CD14-positive monocyte (primary cell): Measurements from ENCODE around the gene RALGAPB. TPM values are rescaled to one million over a fixed set of nuclear protein-coding genes. Genes with fewer than 3 reads are reported as not detected.

Source experiments
- DNase-seq, 3 donors: peaks; one replicate each; pipeline ENCODE4 v3.0.0-alpha.2; 2011 to 2022
- H2AFZ ChIP-seq: 2 replicates; pipeline ENCODE4 v1.6.0; 2012; ENCODE audit warnings: mild to moderate bottlenecking, low read depth, low read length, inconsistent platforms; ENCODE audit not compliant: insufficient read depth, poor library complexity, severe bottlenecking
- H3K27ac ChIP-seq, 2 donors: 1 replicate in 1 of 2; 2 replicates in 1 of 2; pipeline ENCODE4 v1.5.1; 2012 to 2013; ENCODE audit warnings: low read length in 2 of 2, control low read depth in 1 of 2, inconsistent platforms in 1 of 2, low read depth in 1 of 2, mild to moderate bottlenecking in 1 of 2
- H3K27me3 ChIP-seq, 2 donors: one replicate each; pipeline versions ENCODE4 v1.6.0 to v1.6.1; 2011 to 2013; ENCODE audit warnings: low read length in 2 of 2; ENCODE audit not compliant: control insufficient read depth in 2 of 2, insufficient read depth in 2 of 2
- H3K36me3 ChIP-seq, 2 donors: replicated peaks in 1 of 2; 1 replicate in 1 of 2; 2 replicates in 1 of 2; pipeline versions ENCODE4 v1.5.1 to v1.6.1; 2012 to 2013; ENCODE audit warnings: low read length in 2 of 2, control low read depth in 1 of 2, inconsistent platforms in 1 of 2, mild to moderate bottlenecking in 1 of 2; ENCODE audit not compliant: insufficient read depth in 2 of 2, control insufficient read depth in 1 of 2
- H3K4me1 ChIP-seq, 2 donors: 1 replicate in 1 of 2; 2 replicates in 1 of 2; pipeline versions ENCODE4 v1.5.1 to v1.6.1; 2012 to 2013; ENCODE audit warnings: low read length in 2 of 2, control low read depth in 1 of 2, inconsistent platforms in 1 of 2, mild to moderate bottlenecking in 1 of 2, moderate library complexity in 1 of 2; ENCODE audit not compliant: insufficient read depth in 2 of 2, control insufficient read depth in 1 of 2
- H3K4me2 ChIP-seq: replicated peaks from 2 replicates; pipeline ENCODE3; 2012; ENCODE audit warnings: low read length, moderate library complexity, mild to moderate bottlenecking; ENCODE audit not compliant: poor library complexity, severe bottlenecking; ENCODE audit errors: extremely low read depth
- H3K4me3 ChIP-seq, 3 experiments: fragments of 200-600 bp in 1 of 3; sonication (generic) in 1 of 3; replicated peaks in 1 of 3; 1 replicate in 2 of 3; 2 replicates in 1 of 3; pipeline ENCODE4 v1.5.1; 2011 to 2013; ENCODE audit warnings: low read length in 3 of 3, mild to moderate bottlenecking in 3 of 3, control low read depth in 2 of 3, low read depth in 2 of 3, inconsistent platforms in 1 of 3, moderate library complexity in 1 of 3
- H3K79me2 ChIP-seq: 2 replicates; pipeline ENCODE4 v1.6.0; 2012; ENCODE audit warnings: mild to moderate bottlenecking, control low read depth, inconsistent platforms, low read length, moderate library complexity; ENCODE audit not compliant: insufficient read depth
- H3K9ac ChIP-seq: 2 replicates; pipeline ENCODE4 v1.6.0; 2017; ENCODE audit warnings: low read length, mild to moderate bottlenecking; ENCODE audit not compliant: insufficient read depth, poor library complexity, severe bottlenecking
- H3K9me3 ChIP-seq, 2 donors: replicated peaks in 1 of 2; 1 replicate in 1 of 2; 2 replicates in 1 of 2; pipeline versions ENCODE4 v1.5.1 to v1.6.1; 2012 to 2013; ENCODE audit warnings: low read length in 2 of 2, control low read depth in 1 of 2; ENCODE audit not compliant: control insufficient read depth in 1 of 2, insufficient read depth in 1 of 2
- H4K20me1 ChIP-seq: 2 replicates; pipeline ENCODE4 v1.6.0; 2012; ENCODE audit warnings: mild to moderate bottlenecking, low read length, control low read depth, moderate library complexity; ENCODE audit not compliant: insufficient read depth
- H3K27ac Mint-ChIP-seq, 7 donors: one replicate each; pipeline ENCODE4 v1.8.0; 2020; ENCODE audit warnings: mild to moderate bottlenecking in 7 of 7, mixed read lengths in 7 of 7, moderate library complexity in 6 of 7, inconsistent platforms in 2 of 7
- H3K27me3 Mint-ChIP-seq, 3 donors: one replicate each; pipeline ENCODE4 v1.8.0; 2021 to 2022; ENCODE audit warnings: low read depth in 3 of 3, mild to moderate bottlenecking in 3 of 3, mixed read lengths in 3 of 3, moderate library complexity in 3 of 3, inconsistent platforms in 1 of 3
- H3K36me3 Mint-ChIP-seq, 2 donors: one replicate each; pipeline ENCODE4 v1.8.0; 2020; ENCODE audit warnings: mixed read lengths in 2 of 2, inconsistent platforms in 1 of 2, mild to moderate bottlenecking in 1 of 2
- H3K4me1 Mint-ChIP-seq: one replicate; pipeline ENCODE4 v1.8.0; 2020; ENCODE audit warnings: mild to moderate bottlenecking, mixed read lengths
- H3K4me3 Mint-ChIP-seq, 2 donors: one replicate each; pipeline ENCODE4 v1.8.0; 2020; ENCODE audit warnings: mild to moderate bottlenecking in 2 of 2, mixed read lengths in 2 of 2, moderate library complexity in 1 of 2
- H3K9me3 Mint-ChIP-seq, 7 donors: one replicate each; pipeline ENCODE4 v1.8.0; 2020 to 2022; ENCODE audit warnings: mixed read lengths in 7 of 7, mild to moderate bottlenecking in 6 of 7, moderate library complexity in 6 of 7, inconsistent platforms in 2 of 7
- CTCF ChIP-seq: fragments of 200-600 bp; IDR thresholded peaks from one replicate; pipeline ENCODE4 v1.8.0; 2022; ENCODE audit warnings: antibody characterized with exemption, mild to moderate bottlenecking
- WGBS: methylation state at CpG from one replicate; pipeline ENCODE4 v1.1.5; 2013; ENCODE audit warnings: missing lambda C conversion rate; ENCODE audit not compliant: insufficient coverage; 5-methylcytosine and 5-hydroxymethylcytosine counted together
- intact Hi-C, 2 donors: fragments of 100-400 bp; cut with micrococcal nuclease; formaldehyde crosslinking; loops; one replicate each; pipeline versions ENCODE4 v1.15.0 to v1.15.1; 2023
- polyA plus RNA-seq, 3 donors: library from polyadenylated mRNA; depleted of rRNA in 1 of 3; unstranded in 2 of 3; stranded (reverse) in 1 of 3; fragments of 300-500 nt in 2 of 3; fragments of >200 nt in 1 of 3; fragmentation: Illumina TruSeq in 2 of 3; gene quantifications; 1 replicate in 2 of 3; 2 replicates in 1 of 3; pipeline ENCODE4 v1.2.3, GENCODE V29; 2012 to 2021

RALGAPB gene
- polyA plus RNA-seq, 3 donors: 4.7 to 15.5 (median 6.1) TPM

DNA sequence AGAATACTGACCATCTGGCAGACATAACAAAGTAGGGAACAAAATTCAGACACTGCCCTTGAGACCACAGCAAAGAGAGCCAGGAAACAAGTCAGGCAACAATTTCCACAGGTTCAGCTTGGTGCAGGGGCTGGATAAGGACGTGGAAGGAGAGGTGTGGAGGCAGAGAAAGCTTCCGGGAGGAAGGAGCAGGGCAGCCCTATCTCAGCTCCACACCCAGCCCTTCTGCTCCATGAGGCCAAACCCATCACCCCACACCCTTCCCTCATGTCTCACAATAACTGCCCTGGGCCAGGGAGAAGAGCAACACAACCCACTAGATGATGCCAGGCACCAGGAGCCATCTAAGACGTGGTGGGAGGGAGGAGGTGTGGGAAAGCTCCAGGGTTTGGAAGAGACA is 43.3 kb upstream of the RALGAPB start:
- H3K4me2 ChIP-seq: no peak overlapping the region
- Mint-ChIP-seq H3K9me3 (peaks cover 0 to 2% (median 0%) of the 10 kb centered on the region in 7 donors), H3K36me3 (peaks cover 89 to 98% of the 10 kb centered on the region in 2 donors), H3K4me1 (peaks cover 15% of the 10 kb centered on the region), H3K4me3 (no peak overlapping the region), H3K27ac (peak overlapping the region in 1 of 7 donors; percentile 70), H3K27me3 (peaks cover 0 to 2% (median 0%) of the 10 kb centered on the region in 3 donors)
- peaks cover 93% of the 10 kb centered on the region for H3K79me2 ChIP-seq
- H3K9me3 ChIP-seq: no peaks in the 10 kb centered on the region
- no peak for DNase-seq
- no peak overlapping the region for H3K9ac ChIP-seq
- H3K27me3 ChIP-seq: no peaks in the 10 kb centered on the region
- peaks cover 86 to 97% of the 10 kb centered on the region in 2 donors for H3K36me3 ChIP-seq
- TF ChIP-seq CTCF: no peak
- H3K27ac ChIP-seq: no peak overlapping the region
- intact Hi-C loops: no loop called here
- peaks cover 97% of the 10 kb centered on the region for H4K20me1 ChIP-seq
- peaks cover 9 to 13% of the 10 kb centered on the region in 2 donors for H3K4me1 ChIP-seq
- H3K4me3 ChIP-seq: no peak overlapping the region
- WGBS: no CpG with 5 or more reads among the region's 3 CpGs
- no peak overlapping the region for H2AFZ ChIP-seq

DNA sequence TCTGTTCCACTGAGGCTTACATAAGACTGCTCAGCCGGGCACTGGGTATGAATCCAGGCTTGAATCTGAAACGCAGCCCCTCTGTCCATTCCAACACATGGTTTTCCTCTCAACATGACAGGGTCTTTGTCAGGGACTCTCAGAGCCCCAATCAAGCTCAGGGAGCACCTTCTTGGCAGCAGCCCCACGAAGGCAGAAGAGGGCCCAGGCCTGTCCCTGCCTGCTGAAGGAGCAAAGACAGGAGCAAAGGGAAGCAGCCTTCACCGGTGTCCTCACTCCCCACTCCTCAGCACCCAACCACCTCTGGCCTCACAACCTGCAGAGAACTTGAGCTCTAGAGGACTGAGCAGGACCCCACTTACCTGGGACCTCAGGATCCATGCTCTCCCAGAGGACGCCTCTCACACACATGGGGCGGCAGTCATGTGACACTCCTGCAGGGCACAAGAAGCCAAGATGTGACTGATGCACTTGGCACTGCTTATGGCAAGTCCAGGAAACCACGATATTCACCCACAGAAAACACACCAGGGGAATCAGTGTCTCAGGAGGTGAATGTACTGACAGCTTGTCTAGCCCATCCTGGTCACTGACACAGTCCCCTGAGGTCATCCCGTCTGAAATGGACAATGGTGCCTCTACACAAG is 41.8 kb upstream of the RALGAPB start:
- H3K27ac ChIP-seq: no peak overlapping the region
- Mint-ChIP-seq H3K4me1 (peaks cover 18% of the 10 kb centered on the region), H3K27ac (peak overlapping the region in 1 of 7 donors; percentile 54), H3K9me3 (peaks cover 0 to 5% (median 0%) of the 10 kb centered on the region in 7 donors), H3K4me3 (no peak overlapping the region), H3K27me3 (peaks cover 0 to 2% (median 0%) of the 10 kb centered on the region in 3 donors), H3K36me3 (peaks cover 74 to 83% of the 10 kb centered on the region in 2 donors)
- H2AFZ ChIP-seq: no peak overlapping the region
- peaks cover 87% of the 10 kb centered on the region for H3K79me2 ChIP-seq
- no peak for TF ChIP-seq CTCF
- intact Hi-C loops: loop anchor here in 1 of 2 donors (10.0 kb wide), 1 partner anchor 396 kb away; the partner anchor contains the start of genes RPRD1B and TTI1
- H3K27me3 ChIP-seq: no peaks in the 10 kb centered on the region
- no peaks in the 10 kb centered on the region for H3K9me3 ChIP-seq
- H3K4me1 ChIP-seq: peaks cover 16 to 20% of the 10 kb centered on the region in 2 donors
- H3K4me2 ChIP-seq: no peak overlapping the region
- H3K9ac ChIP-seq: no peak overlapping the region
- no peak for DNase-seq
- H4K20me1 ChIP-seq: peaks cover 82% of the 10 kb centered on the region
- H3K36me3 ChIP-seq: peaks cover 71 to 82% of the 10 kb centered on the region in 2 donors
- H3K4me3 ChIP-seq: no peak overlapping the region
- WGBS: 92% methylated on average over 8 of the region's 8 CpGs
